Measurements from ENCODE around the gene RNLS.

RNLS gene

DNA sequence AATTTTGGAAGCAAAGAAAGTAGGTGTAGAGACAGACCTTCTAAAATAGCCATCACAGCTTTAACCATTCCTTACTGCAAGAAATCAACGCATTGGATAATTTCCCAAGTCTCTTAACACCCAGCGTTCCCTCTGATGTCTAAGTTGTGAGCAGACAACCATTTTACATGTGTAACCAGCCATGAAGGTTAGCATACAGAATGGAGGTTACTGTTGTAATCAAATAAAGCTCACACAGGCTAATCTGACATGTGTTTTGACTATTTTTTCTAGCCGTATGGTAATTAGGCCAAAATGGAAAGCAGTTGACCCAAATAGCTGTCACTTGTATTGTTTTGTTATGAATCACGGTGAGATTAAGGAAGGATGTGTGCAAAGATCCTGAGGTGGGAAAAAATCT lies 336.4 kb downstream of the RNLS start:
- CTCF ChIA-PET: no interaction called here

DNA sequence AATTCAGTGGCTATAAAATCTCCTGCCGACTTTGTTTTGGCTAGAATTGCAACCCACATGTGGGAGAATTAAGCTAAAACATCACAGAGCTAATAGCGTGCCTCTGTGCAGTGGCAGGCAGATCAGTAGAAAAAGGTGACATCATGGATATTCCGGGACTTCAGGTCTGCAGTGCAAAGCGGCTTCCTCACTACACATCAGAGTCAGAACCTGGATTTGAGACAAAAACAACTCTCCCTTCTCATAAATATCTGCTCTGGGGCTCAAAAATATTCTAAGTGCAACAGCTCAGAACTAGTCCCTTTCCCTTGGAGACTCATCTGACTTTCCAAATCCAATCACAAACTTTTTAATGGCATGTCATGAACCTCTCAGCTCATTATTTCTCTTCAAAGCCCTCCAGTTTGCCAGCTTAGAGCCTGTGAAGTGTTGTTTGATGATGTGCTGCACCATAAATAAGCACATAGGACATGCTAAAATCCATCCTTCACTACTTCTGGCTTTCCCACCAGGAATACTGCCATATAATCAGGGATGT lies 337.1 kb downstream of the RNLS start:
- DNase-seq (ENCODE audit: low spot score): no peak
- POLR2A ChIA-PET (ENCODE audit: low non-redundant PET): no interaction called here
- CTCF ChIA-PET: no interaction called here
- H3K27ac ChIP-seq: no peak overlapping the region
- TF ChIP-seq, protein P1, sequence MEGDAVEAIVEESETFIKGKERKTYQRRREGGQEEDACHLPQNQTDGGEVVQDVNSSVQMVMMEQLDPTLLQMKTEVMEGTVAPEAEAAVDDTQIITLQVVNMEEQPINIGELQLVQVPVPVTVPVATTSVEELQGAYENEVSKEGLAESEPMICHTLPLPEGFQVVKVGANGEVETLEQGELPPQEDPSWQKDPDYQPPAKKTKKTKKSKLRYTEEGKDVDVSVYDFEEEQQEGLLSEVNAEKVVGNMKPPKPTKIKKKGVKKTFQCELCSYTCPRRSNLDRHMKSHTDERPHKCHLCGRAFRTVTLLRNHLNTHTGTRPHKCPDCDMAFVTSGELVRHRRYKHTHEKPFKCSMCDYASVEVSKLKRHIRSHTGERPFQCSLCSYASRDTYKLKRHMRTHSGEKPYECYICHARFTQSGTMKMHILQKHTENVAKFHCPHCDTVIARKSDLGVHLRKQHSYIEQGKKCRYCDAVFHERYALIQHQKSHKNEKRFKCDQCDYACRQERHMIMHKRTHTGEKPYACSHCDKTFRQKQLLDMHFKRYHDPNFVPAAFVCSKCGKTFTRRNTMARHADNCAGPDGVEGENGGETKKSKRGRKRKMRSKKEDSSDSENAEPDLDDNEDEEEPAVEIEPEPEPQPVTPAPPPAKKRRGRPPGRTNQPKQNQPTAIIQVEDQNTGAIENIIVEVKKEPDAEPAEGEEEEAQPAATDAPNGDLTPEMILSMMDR (conservative IDR thresholded peaks at IDR 0.05; ENCODE audit: low read depth): no peak

More for the DNA sequence above, 336.4 kb downstream of the RNLS start:
- POLR2A ChIA-PET (ENCODE audit: low non-redundant PET): no interaction called here
- H3K27ac ChIP-seq: no peak overlapping the region
- TF ChIP-seq, protein P1 (conservative IDR thresholded peaks at IDR 0.05; ENCODE audit: low read depth): no peak
- no peak for DNase-seq (ENCODE audit: low spot score)

DNA sequence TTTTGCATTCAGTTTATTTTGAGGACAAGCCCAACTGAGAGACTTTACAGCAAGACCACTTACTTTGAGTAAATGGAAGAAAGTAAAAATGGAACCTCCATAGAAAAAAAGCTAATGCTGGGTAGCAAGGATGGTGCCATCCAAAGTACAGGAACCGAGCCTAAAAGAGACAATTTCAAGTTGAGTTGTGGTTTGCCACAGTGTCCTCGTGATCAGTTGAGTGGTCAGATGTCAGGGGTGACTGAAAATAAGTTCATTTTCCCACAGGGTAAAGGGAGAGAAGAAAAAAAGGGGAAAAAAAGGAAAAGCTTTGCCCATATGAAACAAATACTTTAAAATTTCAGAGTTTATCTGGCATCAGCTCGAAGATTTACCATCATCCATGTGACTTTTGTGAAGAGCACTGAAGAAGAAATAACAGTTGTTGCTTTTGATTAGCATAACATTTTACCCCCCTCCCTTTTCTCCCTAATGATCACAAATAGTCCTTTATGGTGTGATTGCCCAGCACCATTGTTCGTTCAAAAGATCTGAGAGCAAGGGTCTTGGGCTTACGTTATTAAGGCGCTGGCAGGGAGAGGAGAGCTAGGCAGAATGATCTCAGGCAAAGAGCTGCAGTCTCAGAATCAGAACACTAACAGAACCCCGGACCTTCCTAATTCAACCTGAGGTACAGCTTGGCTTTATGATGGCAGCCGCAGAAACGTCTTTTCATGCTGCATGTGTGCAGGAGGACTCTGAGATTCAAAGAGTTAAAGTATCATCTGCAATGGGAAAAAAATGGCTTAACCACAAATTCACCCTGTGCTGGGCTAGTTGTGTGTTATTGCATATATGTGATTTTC lies 338.1 kb downstream of the RNLS start:
- no peak overlapping the region for H3K27ac ChIP-seq
- CTCF ChIA-PET: no interaction called here
- POLR2A ChIA-PET (ENCODE audit: low non-redundant PET): no interaction called here
- DNase-seq (ENCODE audit: low spot score): no peak
- TF ChIP-seq, protein P1 (conservative IDR thresholded peaks at IDR 0.05; ENCODE audit: low read depth): no peak

DNA sequence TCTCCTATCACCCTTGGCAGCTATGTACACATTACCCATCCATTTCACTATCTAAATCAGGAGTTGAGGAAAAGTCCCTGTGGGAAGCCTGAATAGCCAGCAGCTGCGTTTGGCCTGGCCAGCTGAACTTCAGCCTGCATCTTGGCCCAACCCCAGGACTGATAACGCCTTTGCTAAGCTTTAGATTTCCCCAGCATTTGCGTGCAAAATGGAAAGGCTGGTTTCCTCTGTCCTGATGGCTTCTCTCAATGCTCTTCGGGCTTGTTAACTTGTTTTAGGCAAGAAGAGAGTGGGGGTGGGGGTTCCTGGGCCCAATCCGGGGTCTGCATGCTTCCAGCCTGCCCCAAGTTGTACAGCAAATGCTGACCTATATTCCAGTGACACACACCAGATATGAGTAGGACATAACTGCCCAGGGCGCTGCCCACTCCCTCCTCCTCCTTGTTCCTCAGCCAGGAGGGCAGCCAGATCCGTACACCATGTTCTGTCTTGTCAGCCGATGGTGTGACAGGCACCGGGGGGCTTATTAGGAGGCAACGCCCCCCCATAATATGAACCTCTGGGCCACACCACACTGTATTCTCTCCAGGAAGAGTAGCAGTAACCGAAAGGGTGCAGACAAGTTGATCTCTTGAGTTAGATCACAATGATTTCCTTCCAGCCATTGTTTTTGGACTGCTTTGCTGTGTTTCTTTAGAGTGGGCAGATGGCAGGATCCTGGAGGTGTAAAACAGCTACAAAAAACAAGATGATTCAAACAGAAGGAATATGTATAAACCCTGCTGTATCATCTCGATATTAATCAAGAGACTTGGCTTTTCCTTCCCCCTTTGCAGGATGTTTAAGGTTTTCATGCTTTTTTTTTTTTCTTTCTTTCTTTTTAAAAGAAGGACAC lies 339.0 kb downstream of the RNLS start:
- DNase-seq (ENCODE audit: low spot score): no peak
- H3K27ac ChIP-seq: no peak overlapping the region
- CTCF ChIA-PET: no interaction called here

DNA sequence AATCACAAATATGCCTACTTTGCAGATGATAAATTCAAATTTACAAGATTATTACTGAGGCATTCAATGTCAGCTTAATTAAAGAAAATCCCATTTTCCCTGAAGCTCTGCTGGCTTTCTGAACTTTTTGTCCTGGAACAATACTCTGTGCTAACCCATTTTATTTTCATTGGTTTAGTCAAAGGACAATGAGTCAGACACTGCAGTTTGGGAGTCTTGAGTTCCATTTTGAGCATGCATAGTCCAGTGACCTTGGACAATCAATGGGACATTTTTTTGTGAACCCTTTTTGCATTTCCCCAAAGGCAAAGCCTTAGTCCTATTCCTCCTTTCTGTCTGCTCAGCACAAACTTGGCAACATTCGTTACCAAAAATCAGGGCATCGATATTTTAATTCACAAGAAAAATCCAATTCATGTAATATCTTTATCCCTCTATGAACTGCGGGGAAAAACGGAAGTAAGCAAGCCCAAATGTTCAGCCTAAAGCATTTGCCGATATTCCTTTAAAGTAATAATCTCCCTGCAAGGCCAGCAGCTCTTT lies 339.8 kb downstream of the RNLS start:
- ChIA-PET POLR2A (ENCODE audit: low non-redundant PET) (no interaction called here), CTCF (no interaction called here)
- no peak overlapping the region for H3K27ac ChIP-seq
- TF ChIP-seq, protein P1 (conservative IDR thresholded peaks at IDR 0.05; ENCODE audit: low read depth): no peak
- no peak for DNase-seq (ENCODE audit: low spot score)

More for the DNA sequence above, 339.0 kb downstream of the RNLS start:
- POLR2A ChIA-PET (ENCODE audit: low non-redundant PET): no interaction called here
- TF ChIP-seq, protein P1 (conservative IDR thresholded peaks at IDR 0.05; ENCODE audit: low read depth): no peak

DNA sequence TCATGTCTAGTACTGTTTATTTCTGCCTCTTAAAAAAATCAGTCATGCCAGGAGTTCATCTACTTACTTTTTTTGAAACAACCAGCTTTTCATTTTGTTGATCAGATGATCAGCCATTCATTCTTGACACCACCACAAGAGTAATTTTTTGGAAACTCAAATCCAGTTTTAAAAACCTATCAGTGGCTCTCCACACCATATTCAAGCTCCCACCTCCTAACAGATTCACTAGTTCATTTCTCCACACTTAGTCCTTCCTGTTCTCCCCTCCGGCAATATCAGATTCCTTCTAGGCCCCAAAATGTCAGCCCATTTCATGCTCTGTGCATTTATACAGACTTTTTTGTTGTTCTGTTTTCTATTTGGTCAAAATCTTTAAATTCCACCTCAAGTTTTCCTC lies 341.6 kb downstream of the RNLS start:
- ChIA-PET POLR2A (ENCODE audit: low non-redundant PET) (no interaction called here), CTCF (interaction anchor here (0.6 kb wide), 2 partner anchors 29 to 157 kb away, joined by 3 to 4 read pairs; no protein-coding TSS in a partner anchor)
- DNase-seq (ENCODE audit: low spot score): no peak
- H3K27ac ChIP-seq: no peak overlapping the region
- TF ChIP-seq, protein P1 (conservative IDR thresholded peaks at IDR 0.05; ENCODE audit: low read depth): no peak
